ENCODE measurements around the gene DDX42.

Gene DDX42

DNA sequence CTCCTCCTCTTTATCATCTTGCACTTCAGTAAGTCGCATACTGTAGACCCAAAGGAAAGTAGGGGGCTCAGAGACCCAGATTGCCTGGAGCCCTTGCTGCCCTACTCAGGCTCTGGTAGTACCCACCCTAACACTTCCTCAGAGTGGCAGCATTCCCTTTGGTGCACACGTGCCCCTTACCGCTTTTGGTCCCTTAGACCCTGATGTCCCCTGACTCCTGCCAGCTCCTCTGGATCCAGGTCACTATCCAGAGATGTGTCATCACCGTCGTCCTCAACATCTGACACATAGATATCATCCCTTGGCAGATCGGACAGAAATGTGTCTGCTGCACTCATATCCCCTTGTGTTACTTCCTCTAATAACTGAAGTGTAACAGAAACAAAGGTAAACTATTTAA is 47.8 kb downstream of the DDX42 start:
- ChIA-PET POLR2A (interaction anchor here (0.8 kb wide), 1 partner anchor 13 kb away, joined by 5 read pairs; no protein-coding TSS in a partner anchor), CTCF (interaction anchor here (2.7 kb wide), 1 partner anchor 13 kb away, joined by 9 read pairs; no protein-coding TSS in a partner anchor)
- TF ChIP-seq, protein P1, sequence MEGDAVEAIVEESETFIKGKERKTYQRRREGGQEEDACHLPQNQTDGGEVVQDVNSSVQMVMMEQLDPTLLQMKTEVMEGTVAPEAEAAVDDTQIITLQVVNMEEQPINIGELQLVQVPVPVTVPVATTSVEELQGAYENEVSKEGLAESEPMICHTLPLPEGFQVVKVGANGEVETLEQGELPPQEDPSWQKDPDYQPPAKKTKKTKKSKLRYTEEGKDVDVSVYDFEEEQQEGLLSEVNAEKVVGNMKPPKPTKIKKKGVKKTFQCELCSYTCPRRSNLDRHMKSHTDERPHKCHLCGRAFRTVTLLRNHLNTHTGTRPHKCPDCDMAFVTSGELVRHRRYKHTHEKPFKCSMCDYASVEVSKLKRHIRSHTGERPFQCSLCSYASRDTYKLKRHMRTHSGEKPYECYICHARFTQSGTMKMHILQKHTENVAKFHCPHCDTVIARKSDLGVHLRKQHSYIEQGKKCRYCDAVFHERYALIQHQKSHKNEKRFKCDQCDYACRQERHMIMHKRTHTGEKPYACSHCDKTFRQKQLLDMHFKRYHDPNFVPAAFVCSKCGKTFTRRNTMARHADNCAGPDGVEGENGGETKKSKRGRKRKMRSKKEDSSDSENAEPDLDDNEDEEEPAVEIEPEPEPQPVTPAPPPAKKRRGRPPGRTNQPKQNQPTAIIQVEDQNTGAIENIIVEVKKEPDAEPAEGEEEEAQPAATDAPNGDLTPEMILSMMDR (IDR thresholded peaks at IDR 0.05; ENCODE audit: insufficient read depth, low read length, missing control alignments) = no peak
- H3K4me3 ChIP-seq (ENCODE audit: low read depth, low read length) = no peak overlapping the region
- DNase-seq (ENCODE audit: low read depth, low spot score) = no peak

DNA sequence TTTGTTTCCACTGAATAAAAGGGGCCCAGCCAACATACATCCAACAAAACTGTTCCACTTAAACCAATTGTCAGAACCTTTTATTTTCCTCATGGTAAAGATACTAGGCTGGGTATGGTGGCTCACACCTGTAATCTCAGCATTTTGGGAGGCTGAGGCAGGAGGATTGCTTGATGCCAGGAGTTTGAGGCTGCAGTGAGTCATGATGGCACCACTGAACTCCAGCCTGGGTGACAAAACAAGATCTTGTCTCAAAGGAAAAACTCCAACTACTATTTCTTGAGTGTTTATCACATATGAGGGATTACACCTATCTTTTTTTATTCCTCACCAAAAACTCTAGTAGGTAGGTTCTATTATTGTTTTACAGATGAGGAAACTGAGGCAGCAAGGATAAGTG is 48.6 kb downstream of the DDX42 start:
- no peak for DNase-seq (ENCODE audit: low read depth, low spot score)
- ChIA-PET CTCF (interaction anchor here (2.7 kb wide), 1 partner anchor 12 kb away, joined by 9 read pairs; no protein-coding TSS in a partner anchor), POLR2A (no interaction called here)
- TF ChIP-seq, protein P1 (IDR thresholded peaks at IDR 0.05; ENCODE audit: insufficient read depth, low read length, missing control alignments) = no peak
- H3K4me3 ChIP-seq (ENCODE audit: low read depth, low read length) = no peak overlapping the region

- no peak for DNase-seq (ENCODE audit: low read depth, low spot score)
- no peak overlapping the region for H3K4me3 ChIP-seq (ENCODE audit: low read depth, low read length)
- CTCF ChIA-PET = interaction anchor here (1.3 to 2.7 kb wide), 4 partner anchors 11 to 25 kb away, joined by 3 to 9 read pairs (median 4); no protein-coding TSS in a partner anchor
- POLR2A ChIA-PET = no interaction called here
- TF ChIP-seq, protein P1 (IDR thresholded peaks at IDR 0.05; ENCODE audit: insufficient read depth, low read length, missing control alignments) = no peak
These were observed 49.8 kb downstream of the DDX42 start for GRCh38 chr17:63823659-63824331.

DNA sequence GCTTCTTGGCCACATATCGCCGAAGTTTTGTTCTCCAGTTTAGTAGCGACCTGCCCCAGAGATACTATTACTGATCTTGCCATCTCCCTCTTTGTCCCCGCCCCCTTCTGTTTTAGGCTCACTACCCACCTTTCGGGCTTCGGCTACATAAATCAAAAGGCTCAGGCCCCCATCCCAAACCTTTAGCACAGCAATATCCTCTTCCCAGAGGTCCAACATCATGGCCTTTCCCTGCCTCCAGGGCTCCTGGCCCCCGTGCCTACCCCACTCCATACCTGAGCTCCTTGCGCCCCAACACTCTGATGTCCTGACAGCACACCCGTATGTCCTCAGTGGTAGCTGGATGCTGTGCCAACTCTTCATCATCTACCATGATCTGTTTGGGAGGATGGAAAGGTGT is 50.4 kb downstream of the DDX42 start:
- ChIA-PET CTCF (interaction anchor here (1.3 to 2.7 kb wide), 4 partner anchors 10 to 24 kb away, joined by 3 to 9 read pairs (median 4); no protein-coding TSS in a partner anchor), POLR2A (no interaction called here)
- no peak for DNase-seq (ENCODE audit: low read depth, low spot score)
- H3K4me3 ChIP-seq (ENCODE audit: low read depth, low read length) = no peak overlapping the region
- TF ChIP-seq, protein P1 (IDR thresholded peaks at IDR 0.05; ENCODE audit: insufficient read depth, low read length, missing control alignments) = no peak

- ChIA-PET POLR2A (interaction anchor here (0.6 to 2.4 kb wide), 5 partner anchors 9 to 434 kb away, joined by 3 to 13 read pairs (median 5); partner anchors contain the start of genes CCDC47 and DDX42), CTCF (interaction anchor here (0.8 to 0.9 kb wide), 2 partner anchors 22 to 25 kb away, joined by 3 read pairs; no protein-coding TSS in a partner anchor)
- TF ChIP-seq, protein P1 (IDR thresholded peaks at IDR 0.05; ENCODE audit: insufficient read depth, low read length, missing control alignments) = no peak
- H3K4me3 ChIP-seq (ENCODE audit: low read depth, low read length) = peak overlapping the region; percentile 84
- DNase-seq (ENCODE audit: low read depth, low spot score) = no peak
These were observed 52.6 kb downstream of the DDX42 start for GRCh38 chr17:63826468-63827001.
